ENCODE results near the gene TSPAN31. TPM values are rescaled to one million over a fixed set of nuclear protein-coding genes. Genes with fewer than 3 reads are reported as not detected.

Gene TSPAN31
- total and polyA plus RNA-seq, 2 of the 8 experiments (the other 6 are each of a cell fraction or from before 2014, with no cell fraction given): 15.8 to 31.4 TPM

DNA sequence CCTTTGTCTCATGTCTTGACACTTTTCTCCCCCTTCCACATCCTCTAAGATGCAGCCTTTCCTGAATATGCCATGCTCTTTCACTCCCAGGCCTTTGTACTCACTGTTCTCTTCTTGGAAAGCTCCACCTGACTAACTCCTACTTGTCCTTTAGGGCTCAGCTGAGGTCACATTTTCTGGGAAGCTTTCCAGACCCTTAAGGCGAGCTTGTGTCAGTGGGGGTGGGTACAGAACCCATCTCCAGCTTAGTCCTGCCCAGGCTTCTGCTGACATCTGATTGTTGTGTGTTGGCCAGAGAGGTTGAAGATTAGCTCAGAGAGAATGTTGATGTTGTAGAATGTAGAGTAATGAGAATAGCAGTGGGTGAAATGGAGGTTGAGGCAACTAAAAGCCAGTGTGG lies 34.9 kb downstream of the TSPAN31 start (continued):
- TF ChIP-seq, protein P1, sequence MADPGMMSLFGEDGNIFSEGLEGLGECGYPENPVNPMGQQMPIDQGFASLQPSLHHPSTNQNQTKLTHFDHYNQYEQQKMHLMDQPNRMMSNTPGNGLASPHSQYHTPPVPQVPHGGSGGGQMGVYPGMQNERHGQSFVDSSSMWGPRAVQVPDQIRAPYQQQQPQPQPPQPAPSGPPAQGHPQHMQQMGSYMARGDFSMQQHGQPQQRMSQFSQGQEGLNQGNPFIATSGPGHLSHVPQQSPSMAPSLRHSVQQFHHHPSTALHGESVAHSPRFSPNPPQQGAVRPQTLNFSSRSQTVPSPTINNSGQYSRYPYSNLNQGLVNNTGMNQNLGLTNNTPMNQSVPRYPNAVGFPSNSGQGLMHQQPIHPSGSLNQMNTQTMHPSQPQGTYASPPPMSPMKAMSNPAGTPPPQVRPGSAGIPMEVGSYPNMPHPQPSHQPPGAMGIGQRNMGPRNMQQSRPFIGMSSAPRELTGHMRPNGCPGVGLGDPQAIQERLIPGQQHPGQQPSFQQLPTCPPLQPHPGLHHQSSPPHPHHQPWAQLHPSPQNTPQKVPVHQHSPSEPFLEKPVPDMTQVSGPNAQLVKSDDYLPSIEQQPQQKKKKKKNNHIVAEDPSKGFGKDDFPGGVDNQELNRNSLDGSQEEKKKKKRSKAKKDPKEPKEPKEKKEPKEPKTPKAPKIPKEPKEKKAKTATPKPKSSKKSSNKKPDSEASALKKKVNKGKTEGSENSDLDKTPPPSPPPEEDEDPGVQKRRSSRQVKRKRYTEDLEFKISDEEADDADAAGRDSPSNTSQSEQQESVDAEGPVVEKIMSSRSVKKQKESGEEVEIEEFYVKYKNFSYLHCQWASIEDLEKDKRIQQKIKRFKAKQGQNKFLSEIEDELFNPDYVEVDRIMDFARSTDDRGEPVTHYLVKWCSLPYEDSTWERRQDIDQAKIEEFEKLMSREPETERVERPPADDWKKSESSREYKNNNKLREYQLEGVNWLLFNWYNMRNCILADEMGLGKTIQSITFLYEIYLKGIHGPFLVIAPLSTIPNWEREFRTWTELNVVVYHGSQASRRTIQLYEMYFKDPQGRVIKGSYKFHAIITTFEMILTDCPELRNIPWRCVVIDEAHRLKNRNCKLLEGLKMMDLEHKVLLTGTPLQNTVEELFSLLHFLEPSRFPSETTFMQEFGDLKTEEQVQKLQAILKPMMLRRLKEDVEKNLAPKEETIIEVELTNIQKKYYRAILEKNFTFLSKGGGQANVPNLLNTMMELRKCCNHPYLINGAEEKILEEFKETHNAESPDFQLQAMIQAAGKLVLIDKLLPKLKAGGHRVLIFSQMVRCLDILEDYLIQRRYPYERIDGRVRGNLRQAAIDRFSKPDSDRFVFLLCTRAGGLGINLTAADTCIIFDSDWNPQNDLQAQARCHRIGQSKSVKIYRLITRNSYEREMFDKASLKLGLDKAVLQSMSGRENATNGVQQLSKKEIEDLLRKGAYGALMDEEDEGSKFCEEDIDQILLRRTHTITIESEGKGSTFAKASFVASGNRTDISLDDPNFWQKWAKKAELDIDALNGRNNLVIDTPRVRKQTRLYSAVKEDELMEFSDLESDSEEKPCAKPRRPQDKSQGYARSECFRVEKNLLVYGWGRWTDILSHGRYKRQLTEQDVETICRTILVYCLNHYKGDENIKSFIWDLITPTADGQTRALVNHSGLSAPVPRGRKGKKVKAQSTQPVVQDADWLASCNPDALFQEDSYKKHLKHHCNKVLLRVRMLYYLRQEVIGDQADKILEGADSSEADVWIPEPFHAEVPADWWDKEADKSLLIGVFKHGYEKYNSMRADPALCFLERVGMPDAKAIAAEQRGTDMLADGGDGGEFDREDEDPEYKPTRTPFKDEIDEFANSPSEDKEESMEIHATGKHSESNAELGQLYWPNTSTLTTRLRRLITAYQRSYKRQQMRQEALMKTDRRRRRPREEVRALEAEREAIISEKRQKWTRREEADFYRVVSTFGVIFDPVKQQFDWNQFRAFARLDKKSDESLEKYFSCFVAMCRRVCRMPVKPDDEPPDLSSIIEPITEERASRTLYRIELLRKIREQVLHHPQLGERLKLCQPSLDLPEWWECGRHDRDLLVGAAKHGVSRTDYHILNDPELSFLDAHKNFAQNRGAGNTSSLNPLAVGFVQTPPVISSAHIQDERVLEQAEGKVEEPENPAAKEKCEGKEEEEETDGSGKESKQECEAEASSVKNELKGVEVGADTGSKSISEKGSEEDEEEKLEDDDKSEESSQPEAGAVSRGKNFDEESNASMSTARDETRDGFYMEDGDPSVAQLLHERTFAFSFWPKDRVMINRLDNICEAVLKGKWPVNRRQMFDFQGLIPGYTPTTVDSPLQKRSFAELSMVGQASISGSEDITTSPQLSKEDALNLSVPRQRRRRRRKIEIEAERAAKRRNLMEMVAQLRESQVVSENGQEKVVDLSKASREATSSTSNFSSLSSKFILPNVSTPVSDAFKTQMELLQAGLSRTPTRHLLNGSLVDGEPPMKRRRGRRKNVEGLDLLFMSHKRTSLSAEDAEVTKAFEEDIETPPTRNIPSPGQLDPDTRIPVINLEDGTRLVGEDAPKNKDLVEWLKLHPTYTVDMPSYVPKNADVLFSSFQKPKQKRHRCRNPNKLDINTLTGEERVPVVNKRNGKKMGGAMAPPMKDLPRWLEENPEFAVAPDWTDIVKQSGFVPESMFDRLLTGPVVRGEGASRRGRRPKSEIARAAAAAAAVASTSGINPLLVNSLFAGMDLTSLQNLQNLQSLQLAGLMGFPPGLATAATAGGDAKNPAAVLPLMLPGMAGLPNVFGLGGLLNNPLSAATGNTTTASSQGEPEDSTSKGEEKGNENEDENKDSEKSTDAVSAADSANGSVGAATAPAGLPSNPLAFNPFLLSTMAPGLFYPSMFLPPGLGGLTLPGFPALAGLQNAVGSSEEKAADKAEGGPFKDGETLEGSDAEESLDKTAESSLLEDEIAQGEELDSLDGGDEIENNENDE (IDR thresholded peaks at IDR 0.05; ENCODE audit: insufficient replicate concordance, low read length): no peak
- no peak for TF ChIP-seq RNF2 (IDR thresholded peaks at IDR 0.05; ENCODE audit: borderline replicate concordance, low read depth, low read length, missing control alignments, poor library complexity, severe bottlenecking)
- TF ChIP-seq GTF2F1 (IDR thresholded peaks at IDR 0.05; ENCODE audit: borderline replicate concordance, low read depth, low read length): no peak
- TF ChIP-seq, protein P2, sequence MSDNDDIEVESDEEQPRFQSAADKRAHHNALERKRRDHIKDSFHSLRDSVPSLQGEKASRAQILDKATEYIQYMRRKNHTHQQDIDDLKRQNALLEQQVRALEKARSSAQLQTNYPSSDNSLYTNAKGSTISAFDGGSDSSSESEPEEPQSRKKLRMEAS (IDR thresholded peaks at IDR 0.05): no peak
- TF ChIP-seq CBX5 (IDR thresholded peaks at IDR 0.05; ENCODE audit: low read depth, low read length): no peak
- no peak for TF ChIP-seq YY1 (IDR thresholded peaks at IDR 0.05; ENCODE audit: low read depth, low read length)
- no peak for TF ChIP-seq TEAD4 (IDR thresholded peaks at IDR 0.05; ENCODE audit: low read depth, low read length)
- TF ChIP-seq ASH2L (IDR thresholded peaks at IDR 0.05; ENCODE audit: low read length): no peak
- no peak for TF ChIP-seq CREB1 (IDR thresholded peaks at IDR 0.05)
- no peak for TF ChIP-seq SIX5 (IDR thresholded peaks at IDR 0.05; ENCODE audit: low read depth, low read length)
- no peak for TF ChIP-seq POU5F1 (IDR thresholded peaks at IDR 0.05; ENCODE audit: low read depth, low read length)
- TF ChIP-seq CHD2 (IDR thresholded peaks at IDR 0.05; ENCODE audit: low read length): no peak

All from H1 (cell line).